ENCODE measurements around the gene ACADSB. TPM values are rescaled to one million over a fixed set of nuclear protein-coding genes. Genes with fewer than 3 reads are reported as not detected.

Gene ACADSB
- total RNA-seq, 1 experiment from 2014 or later: 14.5 TPM

GRCh38 chr10:123014772-123015171 lies 6.0 kb downstream of the ACADSB start (continued):
- TF ChIP-seq ZNF232 (CRISPR knock-in tag; IDR thresholded peaks at IDR 0.05): no peak
- TF ChIP-seq ATF2 (CRISPR knock-in tag; IDR thresholded peaks at IDR 0.05; ENCODE audit: borderline replicate concordance, low read depth): no peak
- no peak for TF ChIP-seq FOXK1 (CRISPR knock-in tag; IDR thresholded peaks at IDR 0.05)
- TF ChIP-seq ERG (CRISPR knock-in tag; IDR thresholded peaks at IDR 0.05): no peak
- TF ChIP-seq TEAD4 (CRISPR knock-in tag; IDR thresholded peaks at IDR 0.05): no peak
- TF ChIP-seq ZNF532 (CRISPR knock-in tag; IDR thresholded peaks at IDR 0.05; ENCODE audit: borderline replicate concordance): no peak
- TF ChIP-seq OVOL2 (CRISPR knock-in tag; IDR thresholded peaks at IDR 0.05; ENCODE audit: borderline replicate concordance): no peak
- no peak for TF ChIP-seq PREB (CRISPR knock-in tag; IDR thresholded peaks at IDR 0.05; ENCODE audit: borderline replicate concordance)
- no peak for TF ChIP-seq RORB (CRISPR knock-in tag; IDR thresholded peaks at IDR 0.05)
- TF ChIP-seq MAX (CRISPR knock-in tag; IDR thresholded peaks at IDR 0.05): no peak
- no peak for TF ChIP-seq FOXP1 (CRISPR knock-in tag; IDR thresholded peaks at IDR 0.05; ENCODE audit: borderline replicate concordance)
- TF ChIP-seq MLX (CRISPR knock-in tag; IDR thresholded peaks at IDR 0.05): no peak
- TF ChIP-seq CBFB (CRISPR knock-in tag; IDR thresholded peaks at IDR 0.05; ENCODE audit: low read depth): no peak
- TF ChIP-seq ZNF121 (CRISPR knock-in tag; IDR thresholded peaks at IDR 0.05): no peak

GRCh38 chr10:123016228-123016627 lies 7.4 kb downstream of the ACADSB start:
- ATAC-seq (no peak), DNase-seq (ENCODE audit: low spot score) (no peak)
- peaks cover 63% of the 10 kb centered on the region for H3K4me1 Mint-ChIP-seq
- H3K4me3 Mint-ChIP-seq: no peak overlapping the region
- peaks cover 65% of the 10 kb centered on the region for H3K27me3 Mint-ChIP-seq (ENCODE audit: low read depth)
- peaks cover 28% of the 10 kb centered on the region for H3K36me3 Mint-ChIP-seq
- POLR2A ChIA-PET: no interaction called here
- no peak overlapping the region for H3K27ac Mint-ChIP-seq
- H3K9me3 Mint-ChIP-seq: peaks cover 17% of the 10 kb centered on the region
- CTCF ChIA-PET: interaction anchor here (1.4 kb wide), 1 partner anchor 27 kb away, joined by 4 read pairs; no protein-coding TSS in a partner anchor
- no peak for TF ChIP-seq SMAD4 (CRISPR knock-in tag; IDR thresholded peaks at IDR 0.05)
- no peak for TF ChIP-seq ZNF425 (CRISPR knock-in tag; conservative IDR thresholded peaks at IDR 0.05)
- no peak for TF ChIP-seq PRDM15 (CRISPR knock-in tag; IDR thresholded peaks at IDR 0.05)
- TF ChIP-seq ATF6 (CRISPR knock-in tag; IDR thresholded peaks at IDR 0.05): no peak
- TF ChIP-seq MXD4 (CRISPR knock-in tag; IDR thresholded peaks at IDR 0.05; ENCODE audit: borderline replicate concordance): no peak
- no peak for TF ChIP-seq CREM (CRISPR knock-in tag; IDR thresholded peaks at IDR 0.05)
